Measurements from ENCODE around the gene GIMAP2.

GIMAP2 gene

DNA sequence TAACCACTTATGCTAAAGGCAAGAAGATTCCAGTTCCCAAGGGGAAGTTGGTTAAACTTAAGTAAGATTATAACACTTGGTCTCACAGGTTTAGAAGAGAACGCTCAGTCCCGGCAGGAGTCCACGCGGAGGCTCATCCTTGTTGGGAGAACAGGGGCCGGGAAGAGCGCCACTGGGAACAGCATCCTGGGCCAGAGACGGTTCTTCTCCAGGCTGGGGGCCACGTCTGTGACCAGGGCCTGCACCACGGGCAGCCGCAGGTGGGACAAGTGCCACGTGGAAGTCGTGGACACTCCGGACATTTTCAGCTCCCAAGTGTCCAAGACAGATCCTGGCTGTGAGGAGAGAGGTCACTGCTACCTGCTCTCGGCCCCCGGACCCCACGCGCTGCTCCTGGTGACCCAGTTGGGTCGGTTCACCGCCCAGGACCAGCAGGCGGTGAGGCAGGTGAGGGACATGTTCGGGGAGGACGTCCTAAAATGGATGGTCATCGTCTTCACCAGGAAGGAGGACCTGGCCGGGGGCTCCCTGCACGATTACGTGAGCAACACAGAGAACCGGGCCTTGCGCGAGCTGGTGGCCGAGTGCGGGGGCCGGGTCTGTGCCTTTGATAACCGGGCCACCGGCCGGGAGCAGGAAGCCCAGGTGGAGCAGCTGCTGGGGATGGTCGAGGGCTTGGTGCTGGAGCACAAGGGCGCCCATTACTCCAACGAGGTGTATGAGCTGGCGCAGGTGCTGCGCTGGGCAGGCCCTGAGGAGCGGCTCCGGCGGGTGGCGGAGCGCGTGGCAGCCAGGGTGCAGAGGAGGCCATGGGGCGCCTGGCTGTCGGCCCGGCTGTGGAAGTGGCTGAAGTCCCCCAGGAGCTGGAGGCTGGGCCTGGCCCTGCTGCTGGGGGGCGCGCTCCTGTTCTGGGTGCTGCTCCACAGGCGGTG is 34.7 kb downstream of the GIMAP2 start:
- TF ChIP-seq GATA2 (IDR thresholded peaks at IDR 0.05; ENCODE audit: low read depth, low read length): no peak
- no peak for TF ChIP-seq GATA3 (IDR thresholded peaks at IDR 0.05; ENCODE audit: low read depth, low read length)

DNA sequence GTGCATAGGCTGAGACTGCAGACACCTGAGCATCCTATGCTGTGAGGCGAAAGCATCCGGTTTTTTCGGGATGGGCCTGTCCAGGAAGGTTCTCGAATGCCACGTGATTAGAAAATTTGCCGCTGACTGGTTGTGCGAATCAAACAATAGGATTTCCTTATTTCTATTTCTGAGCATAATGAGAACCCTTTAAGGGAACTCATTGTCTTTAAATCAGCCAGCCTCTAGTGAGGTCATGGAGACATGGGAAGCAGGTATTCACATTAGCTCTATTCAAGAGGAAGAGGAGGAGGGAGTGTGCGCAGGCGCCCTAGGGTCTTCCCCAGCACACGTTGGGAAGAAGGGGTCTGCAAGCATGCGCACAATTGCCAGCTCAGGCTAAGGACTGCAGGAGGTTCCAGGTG is 36.5 kb downstream of the GIMAP2 start:
- TF ChIP-seq GATA3 (IDR thresholded peaks at IDR 0.05; ENCODE audit: low read depth, low read length) (no peak), GATA2 (IDR thresholded peaks at IDR 0.05; ENCODE audit: low read depth, low read length) (no peak)

DNA sequence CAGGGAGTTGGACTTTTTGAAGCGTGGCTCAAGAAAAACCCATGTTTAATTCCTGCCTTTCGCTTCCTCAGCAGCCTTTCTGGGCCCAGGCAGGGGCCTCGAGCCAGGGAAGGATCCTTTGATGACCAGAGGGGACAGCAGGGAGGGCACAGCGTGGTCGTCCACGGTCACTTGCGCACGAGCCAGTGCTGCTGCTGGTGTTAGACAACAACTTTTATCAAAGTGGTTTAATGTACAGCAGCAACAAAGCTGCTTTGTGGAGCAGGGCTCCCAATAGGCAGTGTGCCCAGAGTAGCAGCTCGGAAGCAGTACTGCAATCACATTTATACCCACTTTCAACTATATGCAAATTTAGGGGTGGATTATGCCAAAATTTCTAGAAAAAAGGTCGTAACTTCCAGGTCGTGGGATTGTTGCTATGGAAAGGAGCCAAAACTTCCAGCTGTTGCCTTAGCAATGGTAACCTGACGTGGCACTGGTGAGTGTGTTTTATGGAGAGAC is 37.0 kb downstream of the GIMAP2 start:
- TF ChIP-seq GATA3 (IDR thresholded peaks at IDR 0.05; ENCODE audit: low read depth, low read length): no peak
- TF ChIP-seq GATA2 (IDR thresholded peaks at IDR 0.05; ENCODE audit: low read depth, low read length): no peak

DNA sequence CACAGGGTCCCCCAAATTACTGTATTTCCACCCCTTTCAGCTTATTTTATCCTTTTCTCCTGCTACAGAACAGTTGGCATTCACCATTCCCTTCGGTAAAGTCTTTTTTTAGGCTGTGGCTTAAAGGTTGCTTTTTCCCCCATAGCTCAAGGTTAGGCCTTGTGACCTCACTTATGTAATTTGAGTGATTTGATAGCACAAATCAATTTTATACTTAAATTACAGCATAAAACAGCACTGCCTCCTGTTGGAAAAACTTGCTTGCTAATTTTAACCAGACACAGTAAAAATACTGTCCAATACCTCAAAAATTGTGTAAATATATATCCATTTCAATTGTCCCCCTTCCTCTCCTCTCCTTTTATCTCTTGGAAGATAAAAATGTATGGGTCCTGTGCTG is 38.0 kb downstream of the GIMAP2 start:
- no peak for TF ChIP-seq GATA2 (IDR thresholded peaks at IDR 0.05; ENCODE audit: low read depth, low read length)
- no peak for TF ChIP-seq GATA3 (IDR thresholded peaks at IDR 0.05; ENCODE audit: low read depth, low read length)

DNA sequence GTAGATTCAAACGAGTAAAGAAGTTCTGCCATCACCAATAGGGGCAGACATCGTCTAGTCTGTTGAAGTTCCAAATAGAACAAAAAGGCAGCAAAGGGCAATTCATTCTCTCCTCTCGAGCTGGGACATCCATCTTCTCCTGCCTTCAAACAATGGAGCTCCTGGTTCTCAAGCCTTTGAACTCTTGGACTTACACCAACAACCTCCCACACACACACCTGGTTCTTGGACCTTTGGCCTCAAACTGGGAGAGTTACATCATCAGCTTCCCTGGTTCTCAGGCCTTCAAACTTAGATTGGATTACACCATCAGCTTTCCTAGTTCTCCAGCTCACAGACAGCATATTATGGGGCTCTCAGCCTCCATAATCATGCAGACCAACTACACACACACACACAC is 41.9 kb downstream of the GIMAP2 start:
- TF ChIP-seq GATA3 (IDR thresholded peaks at IDR 0.05; ENCODE audit: low read depth, low read length): no peak
- no peak for TF ChIP-seq GATA2 (IDR thresholded peaks at IDR 0.05; ENCODE audit: low read depth, low read length)

GRCh38 chr7:150728011-150728410 is 42.5 kb downstream of the GIMAP2 start:
- TF ChIP-seq GATA2 (IDR thresholded peaks at IDR 0.05; ENCODE audit: low read depth, low read length) (no peak), GATA3 (IDR thresholded peaks at IDR 0.05; ENCODE audit: low read depth, low read length) (no peak)

DNA sequence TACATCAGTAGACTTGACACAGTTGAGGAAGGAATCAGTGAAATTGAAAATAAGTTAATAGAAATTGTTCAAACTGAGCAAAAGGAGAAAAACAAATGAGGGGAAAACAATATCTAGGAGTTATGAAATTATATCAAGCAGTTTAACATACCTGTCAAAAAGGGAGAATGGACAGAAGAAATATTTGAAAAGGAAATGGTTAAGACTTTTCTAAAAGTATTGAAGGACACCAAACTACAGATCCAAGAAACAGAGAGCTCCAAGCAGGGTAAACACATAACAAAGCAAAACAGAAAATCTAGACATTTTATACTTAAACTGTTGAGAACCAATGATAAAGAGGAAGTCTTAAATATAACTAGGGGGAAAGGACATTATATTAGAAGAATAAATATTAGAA is 43.1 kb downstream of the GIMAP2 start:
- TF ChIP-seq GATA3 (IDR thresholded peaks at IDR 0.05; ENCODE audit: low read depth, low read length) (no peak), GATA2 (IDR thresholded peaks at IDR 0.05; ENCODE audit: low read depth, low read length) (no peak)

- no peak for TF ChIP-seq GATA2 (IDR thresholded peaks at IDR 0.05; ENCODE audit: low read depth, low read length)
- TF ChIP-seq GATA3 (IDR thresholded peaks at IDR 0.05; ENCODE audit: low read depth, low read length): no peak
These were observed 46.4 kb downstream of the GIMAP2 start for GRCh38 chr7:150731916-150732315.

DNA sequence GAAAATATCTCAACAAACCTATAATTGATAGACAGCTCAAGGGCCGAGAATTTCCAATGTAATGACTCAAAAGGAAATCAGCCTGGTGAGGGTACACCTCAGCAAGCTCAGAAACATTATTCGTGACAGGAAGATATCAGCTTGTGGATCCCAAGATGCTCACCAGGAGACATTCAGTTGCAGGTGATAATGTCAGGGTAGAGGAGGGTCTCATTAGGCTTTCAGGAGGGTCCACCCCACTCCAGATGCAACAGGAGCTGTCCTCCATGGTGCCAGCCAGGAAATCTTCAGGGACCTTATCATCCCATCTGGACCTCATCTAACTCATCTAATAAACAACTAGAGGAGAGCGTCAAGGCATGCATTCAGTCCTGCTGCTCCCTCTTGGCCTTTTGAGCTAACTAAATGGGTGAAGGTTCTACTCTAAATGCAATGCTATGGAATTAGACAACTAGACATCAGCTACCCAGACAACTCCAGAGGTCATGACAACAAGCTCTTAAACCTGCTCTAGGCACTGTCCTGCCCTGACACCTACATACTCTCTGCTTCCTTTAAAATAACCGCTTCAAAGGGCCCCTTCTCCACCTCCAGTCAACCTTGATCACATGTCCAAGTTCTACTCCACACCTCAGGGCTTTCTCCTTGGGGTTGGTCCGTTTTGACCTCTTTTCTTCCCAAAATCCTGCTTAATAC is 47.4 kb downstream of the GIMAP2 start:
- no peak for TF ChIP-seq GATA3 (IDR thresholded peaks at IDR 0.05; ENCODE audit: low read depth, low read length)
- TF ChIP-seq GATA2 (IDR thresholded peaks at IDR 0.05; ENCODE audit: low read depth, low read length): no peak

DNA sequence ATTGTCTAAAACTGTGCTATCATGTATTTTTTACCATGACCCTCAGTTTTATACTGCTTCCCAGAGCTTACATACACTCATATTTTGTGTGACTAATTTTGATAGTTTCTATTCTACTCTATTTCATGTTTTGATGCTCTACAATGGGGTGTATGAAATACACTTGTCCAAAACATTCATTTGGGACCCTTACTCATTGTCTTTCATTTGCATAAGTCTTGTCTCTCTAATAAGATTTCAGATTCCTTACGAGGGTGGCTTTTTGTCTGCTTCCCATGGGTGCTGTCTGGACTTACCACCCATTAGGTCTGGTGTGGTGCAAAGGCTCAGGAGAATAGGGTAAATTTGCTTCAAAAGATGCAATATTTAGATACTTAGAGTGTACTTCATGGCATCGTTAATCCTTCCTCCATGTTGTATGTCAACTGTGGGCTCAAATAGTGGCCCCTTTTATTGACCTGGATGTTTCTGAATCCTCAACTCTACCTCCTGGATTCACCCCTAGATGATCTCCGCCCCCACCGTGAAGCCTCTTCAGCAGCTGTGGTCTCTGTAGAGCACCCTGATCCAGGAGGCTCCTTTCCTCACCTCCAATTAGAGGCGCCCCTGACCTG is 48.1 kb downstream of the GIMAP2 start:
- TF ChIP-seq GATA3 (IDR thresholded peaks at IDR 0.05; ENCODE audit: low read depth, low read length) (no peak), GATA2 (IDR thresholded peaks at IDR 0.05; ENCODE audit: low read depth, low read length) (no peak)

- no peak for TF ChIP-seq GATA3 (IDR thresholded peaks at IDR 0.05; ENCODE audit: low read depth, low read length)
- TF ChIP-seq GATA2 (IDR thresholded peaks at IDR 0.05; ENCODE audit: low read depth, low read length): no peak
These were observed 48.7 kb downstream of the GIMAP2 start for GRCh38 chr7:150734254-150734653.

DNA sequence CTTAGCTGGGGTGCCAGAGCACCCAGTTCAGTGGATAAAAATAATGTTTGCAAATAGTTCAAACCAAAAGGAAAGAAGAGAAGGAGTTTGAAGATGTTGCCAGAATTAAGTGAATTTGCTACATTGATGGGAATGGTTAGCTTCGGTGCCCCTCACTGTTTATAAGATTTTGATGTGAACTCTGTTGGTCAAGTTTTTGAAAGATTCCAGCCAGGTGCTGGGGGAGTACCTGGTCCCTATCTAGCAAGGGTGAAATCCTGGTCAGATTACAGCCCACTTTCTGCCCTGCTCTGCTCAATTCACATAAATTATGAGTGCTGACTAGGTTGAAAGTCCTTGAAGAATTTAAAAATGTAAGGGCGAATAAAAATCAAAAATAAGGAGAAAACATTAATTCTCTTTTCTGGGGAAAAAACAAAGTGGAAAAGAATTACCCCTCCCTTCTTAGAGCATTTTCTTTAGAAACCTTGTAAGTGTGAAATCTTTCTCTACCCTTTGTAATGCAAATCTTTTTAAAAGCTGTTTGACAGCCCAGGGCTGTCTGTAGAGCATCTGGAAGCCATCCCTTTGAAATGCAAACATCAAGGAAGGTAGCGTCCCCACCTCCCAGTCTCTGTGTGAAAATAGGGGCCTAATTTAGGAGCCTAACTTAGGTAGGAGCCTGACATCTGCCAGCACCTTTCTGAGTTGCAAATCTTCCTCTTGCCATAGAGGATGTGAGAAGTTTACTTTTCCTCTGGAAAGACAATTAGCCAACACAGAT is 50.3 kb downstream of the GIMAP2 start:
- TF ChIP-seq GATA2 (IDR thresholded peaks at IDR 0.05; ENCODE audit: low read depth, low read length) (no peak), GATA3 (IDR thresholded peaks at IDR 0.05; ENCODE audit: low read depth, low read length) (no peak)

- TF ChIP-seq GATA2 (IDR thresholded peaks at IDR 0.05; ENCODE audit: low read depth, low read length): no peak
- no peak for TF ChIP-seq GATA3 (IDR thresholded peaks at IDR 0.05; ENCODE audit: low read depth, low read length)
These were observed 51.4 kb downstream of the GIMAP2 start for GRCh38 chr7:150736864-150737263.

Measured in SH-SY5Y (cell line).